Amniotic stem cell (primary cell): ENCODE data around the gene OBSCN.

Experiments used
- DNase-seq: peaks from one replicate; lab custom pipeline; 2025; lab: John Stamatoyannopoulos, UW

OBSCN gene

GRCh38 chr1:228291906-228292608, 84.2 kb downstream of the OBSCN start:
- no peak for DNase-seq

- DNase-seq, result no peak
These were observed 84.7 kb downstream of the OBSCN start for GRCh38 chr1:228292609-228292911.

GRCh38 chr1:228293393-228293792, 85.5 kb downstream of the OBSCN start:
- DNase-seq, result no peak

DNA sequence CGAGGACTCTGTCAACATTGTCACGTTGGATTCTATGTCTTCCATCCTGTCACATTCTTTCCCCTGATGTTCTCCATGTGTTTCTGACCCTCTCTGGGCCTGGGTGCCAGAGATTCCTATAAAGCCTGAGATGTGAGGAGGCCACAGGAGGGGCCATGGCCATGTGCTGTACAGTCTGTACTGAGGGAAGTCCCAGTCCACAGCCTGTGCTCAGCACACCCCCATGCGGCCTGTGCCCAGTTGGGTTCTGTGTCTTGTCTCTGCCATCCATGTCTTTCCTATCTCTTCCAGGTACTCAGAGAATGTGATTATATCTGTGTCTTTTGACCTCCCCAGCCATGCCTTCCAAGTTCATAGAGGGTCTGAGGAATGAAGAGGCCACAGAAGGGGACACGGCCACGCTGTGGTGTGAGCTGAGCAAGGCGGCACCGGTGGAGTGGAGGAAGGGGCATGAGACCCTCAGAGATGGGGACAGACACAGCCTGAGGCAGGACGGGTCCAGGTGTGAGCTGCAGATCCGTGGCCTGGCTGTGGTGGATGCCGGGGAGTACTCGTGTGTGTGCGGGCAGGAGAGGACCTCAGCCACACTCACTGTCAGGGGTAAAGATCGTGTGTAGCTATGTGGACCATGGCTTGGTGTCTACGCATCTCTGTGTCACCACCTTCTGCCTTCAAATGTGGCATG, 86.1 kb downstream of the OBSCN start:
- no peak for DNase-seq

GRCh38 chr1:228294717-228295116, 86.9 kb downstream of the OBSCN start:
- no peak for DNase-seq

DNA sequence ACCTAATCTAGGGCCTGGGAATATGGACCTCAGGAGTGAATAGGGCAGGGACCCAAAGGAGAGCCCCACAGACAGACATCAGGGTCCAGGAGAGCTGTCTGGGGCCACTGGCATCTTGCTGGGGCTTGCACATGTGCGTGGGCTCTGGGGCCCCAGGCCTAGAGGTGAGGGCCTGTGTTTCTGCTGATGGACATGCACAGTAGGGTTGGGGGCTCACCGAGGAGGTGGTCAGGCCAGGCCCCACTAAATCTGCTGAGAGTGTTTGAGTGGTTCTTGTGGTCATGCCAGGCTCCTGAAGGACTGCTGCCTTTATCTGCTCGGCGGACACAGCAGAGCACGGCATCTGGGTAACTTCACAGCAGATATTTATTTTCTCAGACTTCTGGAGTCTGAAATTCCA, 87.4 kb downstream of the OBSCN start:
- no peak for DNase-seq

- no peak for DNase-seq
These were observed 88.1 kb downstream of the OBSCN start for GRCh38 chr1:228295981-228296380.

DNA sequence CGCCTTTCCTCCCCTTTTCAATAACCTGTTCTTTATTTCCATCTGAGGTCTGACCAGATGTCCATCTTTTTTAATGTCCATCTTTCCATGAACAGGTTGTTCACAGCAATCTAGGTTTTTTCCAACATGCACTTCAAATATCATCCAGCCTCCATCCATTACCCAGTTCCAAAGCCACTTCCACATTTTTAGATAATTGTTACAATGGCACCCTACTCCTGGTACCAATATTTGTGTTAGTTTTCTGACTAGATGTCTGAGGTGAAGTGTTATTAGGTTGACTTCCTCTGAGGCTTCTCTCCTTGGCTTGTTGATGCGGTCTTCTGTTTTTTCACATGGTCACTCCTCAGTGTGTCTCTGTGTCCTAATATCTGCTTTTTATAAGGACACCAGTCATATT, 89.4 kb downstream of the OBSCN start:
- DNase-seq, result no peak

DNA sequence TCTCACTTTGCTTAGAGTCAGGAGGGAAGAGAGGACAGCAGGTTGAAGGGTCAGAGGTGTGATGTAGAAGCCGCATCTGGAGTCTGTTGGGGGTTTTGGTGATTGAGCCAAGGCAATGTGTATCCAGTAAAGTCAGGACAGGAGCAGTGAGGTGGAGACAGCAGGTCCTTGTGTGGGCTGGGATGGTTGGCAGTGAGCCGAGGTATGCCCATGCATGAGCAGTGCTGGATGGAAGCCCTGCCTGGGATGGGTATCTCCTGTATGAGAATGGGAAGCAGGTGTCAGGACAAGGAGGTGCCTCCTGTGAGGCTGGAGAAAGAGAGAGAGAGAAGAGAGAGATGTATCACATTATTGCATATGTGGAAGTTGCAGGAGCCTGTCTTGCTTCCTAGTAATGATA, 90.0 kb downstream of the OBSCN start:
- no peak for DNase-seq

GRCh38 chr1:228298471-228298870, 90.6 kb downstream of the OBSCN start:
- no peak for DNase-seq

DNA sequence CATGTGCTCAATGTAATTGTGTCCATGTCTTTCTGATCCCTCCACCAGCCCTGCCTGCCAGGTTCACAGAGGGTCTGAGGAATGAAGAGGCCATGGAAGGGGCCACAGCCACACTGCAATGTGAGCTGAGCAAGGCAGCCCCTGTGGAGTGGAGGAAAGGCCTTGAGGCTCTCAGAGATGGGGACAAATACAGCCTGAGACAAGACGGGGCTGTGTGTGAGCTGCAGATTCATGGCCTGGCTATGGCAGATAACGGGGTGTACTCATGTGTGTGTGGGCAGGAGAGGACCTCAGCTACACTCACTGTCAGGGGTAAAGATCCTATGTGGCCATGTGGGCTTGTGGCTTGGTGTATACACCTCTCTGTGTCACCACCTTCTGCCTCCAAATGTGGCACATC, 91.4 kb downstream of the OBSCN start:
- no peak for DNase-seq

DNA sequence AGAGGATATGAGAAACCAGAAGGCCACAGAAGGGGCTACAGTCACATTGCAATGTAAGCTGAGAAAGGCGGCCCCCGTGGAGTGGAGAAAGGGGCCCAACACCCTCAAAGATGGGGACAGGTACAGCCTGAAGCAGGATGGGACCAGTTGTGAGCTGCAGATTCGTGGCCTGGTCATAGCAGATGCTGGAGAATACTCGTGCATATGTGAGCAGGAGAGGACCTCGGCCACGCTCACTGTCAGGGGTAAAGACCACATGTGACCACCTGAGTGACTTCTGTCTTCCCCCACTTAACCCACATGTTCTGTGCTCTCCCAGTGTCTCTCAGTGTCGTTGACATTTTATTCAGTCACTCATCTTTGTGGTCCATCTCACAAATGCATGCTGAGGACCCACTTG, 92.1 kb downstream of the OBSCN start:
- DNase-seq, result no peak

DNA sequence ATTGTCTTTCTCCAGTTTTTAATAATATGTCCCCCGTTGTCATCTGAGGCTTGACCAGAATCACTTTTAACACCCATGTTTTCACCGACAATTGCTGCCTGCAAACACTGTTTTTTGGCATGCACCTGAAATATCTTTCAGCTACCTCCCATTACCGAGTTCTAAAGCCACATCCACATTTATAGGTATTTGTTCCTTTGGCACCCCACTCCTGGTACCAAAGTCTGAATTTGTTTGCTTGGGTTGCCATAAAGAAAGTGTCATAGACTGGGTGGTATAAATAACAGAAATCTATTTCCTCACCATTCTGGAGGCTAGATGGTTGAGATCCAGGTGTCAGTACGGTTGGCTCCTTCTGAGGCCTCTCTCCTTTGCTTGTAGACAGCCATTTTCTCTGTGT, 94.2 kb downstream of the OBSCN start:
- DNase-seq, result no peak

DNA sequence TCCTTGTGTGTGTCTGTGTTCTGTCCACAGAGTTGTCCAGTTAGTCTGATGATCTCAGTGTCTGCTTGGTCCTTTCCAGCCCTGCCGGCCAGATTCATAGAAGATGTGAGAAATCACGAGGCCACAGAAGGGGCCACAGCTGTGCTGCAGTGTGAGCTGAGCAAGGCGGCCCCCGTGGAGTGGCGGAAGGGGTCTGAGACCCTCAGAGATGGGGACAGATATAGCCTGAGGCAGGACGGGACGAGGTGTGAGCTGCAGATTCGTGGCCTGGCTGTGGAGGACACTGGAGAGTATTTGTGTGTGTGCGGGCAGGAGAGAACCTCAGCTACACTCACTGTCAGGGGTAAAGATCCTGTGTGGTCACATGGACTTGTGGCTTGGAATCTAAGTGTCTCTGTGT, 95.8 kb downstream of the OBSCN start:
- no peak for DNase-seq

DNA sequence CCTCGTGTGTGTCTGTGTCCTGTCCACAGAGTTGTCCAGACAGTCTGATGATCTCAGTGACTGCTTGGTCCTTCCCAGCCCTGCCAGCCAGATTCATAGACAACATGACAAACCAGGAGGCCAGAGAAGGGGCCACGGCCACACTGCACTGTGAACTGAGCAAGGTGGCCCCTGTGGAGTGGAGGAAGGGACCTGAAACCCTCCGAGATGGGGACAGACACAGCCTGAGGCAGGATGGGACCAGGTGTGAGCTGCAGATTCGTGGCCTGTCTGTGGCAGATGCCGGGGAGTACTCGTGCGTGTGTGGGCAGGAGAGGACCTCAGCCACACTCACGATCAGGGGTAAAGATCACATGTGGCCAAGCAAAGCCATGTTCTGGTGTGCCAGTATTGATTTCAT, 96.4 kb downstream of the OBSCN start:
- DNase-seq, result no peak

GRCh38 chr1:228304766-228305395, 97.0 kb downstream of the OBSCN start:
- DNase-seq, result no peak

- DNase-seq, result no peak
These were observed 97.9 kb downstream of the OBSCN start for GRCh38 chr1:228305721-228306152.

GRCh38 chr1:228306275-228307217, 98.7 kb downstream of the OBSCN start:
- DNase-seq, result no peak

DNA sequence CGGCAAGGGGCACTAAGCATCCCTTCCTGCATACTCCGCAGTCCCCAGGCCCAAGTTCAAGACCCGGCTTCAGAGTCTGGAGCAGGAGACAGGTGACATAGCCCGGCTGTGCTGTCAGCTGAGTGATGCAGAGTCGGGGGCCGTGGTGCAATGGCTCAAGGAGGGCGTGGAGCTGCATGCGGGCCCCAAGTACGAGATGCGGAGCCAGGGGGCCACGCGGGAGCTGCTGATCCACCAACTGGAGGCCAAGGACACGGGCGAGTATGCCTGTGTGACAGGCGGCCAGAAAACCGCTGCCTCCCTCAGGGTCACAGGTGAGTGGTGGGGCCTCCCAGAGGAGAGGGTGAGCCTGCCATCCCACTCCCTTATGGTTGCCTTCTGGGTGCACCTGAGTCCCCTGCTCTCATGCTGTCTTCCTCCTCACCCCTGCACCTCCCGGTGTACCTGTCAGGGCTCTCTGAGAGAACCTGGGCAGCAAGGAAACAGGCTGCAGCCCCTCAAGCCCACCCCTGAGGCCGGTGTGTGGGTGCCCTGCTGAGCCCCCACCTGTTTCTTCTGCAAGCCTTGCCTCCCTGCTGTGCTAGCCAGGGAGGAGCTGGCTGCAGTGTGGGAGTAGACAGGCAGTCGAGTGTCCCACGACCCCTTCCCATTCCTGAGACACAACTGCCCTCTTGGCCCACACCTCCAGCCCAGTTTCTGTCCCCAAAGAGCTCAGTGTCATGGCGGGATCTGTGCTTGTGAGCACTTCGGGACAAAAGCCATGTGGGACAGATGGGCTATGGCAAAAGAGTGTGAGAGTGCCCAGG, 99.6 kb downstream of the OBSCN start:
- DNase-seq, result no peak

- DNase-seq, result no peak
These were observed 100.3 kb downstream of the OBSCN start for GRCh38 chr1:228308085-228308601.

DNA sequence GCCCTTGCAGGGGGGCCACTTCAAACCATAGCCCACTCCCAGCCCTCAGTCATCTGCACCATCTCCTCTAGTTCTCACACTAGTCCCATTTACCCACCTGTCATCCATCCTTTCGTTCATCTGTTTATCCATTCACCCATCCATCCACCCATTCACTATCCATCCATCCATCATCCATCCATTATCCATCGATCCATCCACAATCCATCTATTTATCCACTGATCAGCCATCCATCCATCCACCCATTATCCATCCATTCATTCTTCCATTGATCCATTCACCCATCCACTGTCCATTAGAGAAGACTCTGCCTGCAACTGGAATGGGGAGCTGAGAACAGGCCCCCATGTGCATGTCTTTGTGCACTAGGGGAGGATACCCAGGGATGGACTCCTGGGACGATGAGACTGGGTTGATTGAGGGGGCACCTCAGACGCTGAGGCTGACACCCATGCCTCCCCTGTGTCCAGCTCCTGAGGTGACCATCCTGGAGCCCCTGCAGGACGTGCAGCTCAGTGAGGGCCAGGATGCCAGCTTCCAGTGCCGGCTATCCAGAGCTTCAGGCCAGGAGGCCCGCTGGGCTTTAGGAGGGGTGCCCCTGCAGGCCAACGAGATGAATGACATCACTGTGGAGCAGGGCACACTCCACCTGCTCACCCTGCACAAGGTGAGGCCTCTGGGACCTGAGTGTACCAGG, 100.9 kb downstream of the OBSCN start:
- DNase-seq, result no peak
